GM23248 (cell line): ENCODE data around the gene SYCE3.

Experiments
- EZH2 ChIP-seq: fragments of 200-600 bp; sonication (generic); IDR thresholded peaks from 2 replicates; pipeline ENCODE4 v1.6.1; 2018; ENCODE audit warnings: antibody characterized with exemption, mild to moderate bottlenecking; ENCODE audit not compliant: insufficient read depth, poor library complexity, severe bottlenecking
- EZH2phosphoT487 ChIP-seq: fragments of 200-600 bp; sonication (generic); IDR thresholded peaks from 2 replicates; pipeline ENCODE4 v1.6.1; 2018; ENCODE audit warnings: antibody characterized with exemption, moderate library complexity, mild to moderate bottlenecking, low read depth; ENCODE audit not compliant: insufficient read depth

DNA sequence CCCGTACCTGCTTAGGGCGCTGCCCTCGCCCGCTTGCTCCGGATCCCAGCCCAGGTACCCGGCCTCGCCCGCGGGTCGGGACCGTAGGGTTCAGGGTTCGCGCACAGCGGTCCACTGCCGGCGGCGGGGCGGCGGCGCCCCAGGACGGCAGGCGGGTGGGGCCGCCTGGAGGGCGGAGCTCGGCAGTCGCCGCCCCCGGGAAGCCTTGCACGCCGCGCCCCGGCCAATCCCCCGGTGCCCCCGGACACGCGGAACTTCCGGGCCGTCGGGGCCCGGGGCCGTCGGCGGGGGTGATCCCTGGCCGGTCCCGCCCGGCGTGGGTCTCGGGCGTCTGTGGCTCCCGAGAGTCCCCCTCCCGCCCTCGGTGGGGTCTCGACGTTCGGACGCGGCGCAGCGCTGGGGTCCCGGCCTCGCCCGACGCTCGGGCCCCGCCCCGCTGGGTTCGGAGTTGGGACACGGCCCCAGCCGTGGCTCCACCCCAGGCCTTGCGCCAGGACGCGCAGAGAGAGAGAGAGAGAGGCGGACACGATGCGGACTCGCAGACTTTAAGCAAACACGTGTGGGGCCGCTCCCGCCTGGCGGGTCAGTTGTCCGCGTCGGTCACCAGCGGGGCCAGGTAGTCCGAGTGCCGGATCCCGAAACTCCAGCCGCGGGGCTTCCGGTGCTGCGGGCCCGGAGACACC, 32.7 kb downstream of the SYCE3 start, which contains the start of gene TYMP:
- TF ChIP-seq EZH2 (no peak), EZH2phosphoT487 (no peak)
